ENCODE data around the gene TBCK.

- TF ChIP-seq EZH2 (optimal IDR thresholded peaks at IDR 0.05; ENCODE audit: low read depth, low read length) (no peak), CTCF (IDR thresholded peaks at IDR 0.05; ENCODE audit: low read length) (no peak), EZH2phosphoT487 (IDR thresholded peaks at IDR 0.05; ENCODE audit: low read length) (no peak)
Observed at GRCh38 chr4:106344647-106344970, 28.6 kb upstream of the TBCK start.

Measured in MM.1S (cell line).